GM12878 (cell line): ENCODE results near the gene RHNO1.

Experiments
- CHD2 ChIP-seq: IDR thresholded peaks from 2 replicates; pipeline ENCODE4 v1.6.1; 2011; ENCODE audit warnings: low read depth, low read length, improper control_type of control experiment, borderline replicate concordance
- FOXM1 ChIP-seq: IDR thresholded peaks from 2 replicates; pipeline ENCODE4 v1.6.1; 2012; ENCODE audit warnings: low read depth, mild to moderate bottlenecking, inconsistent platforms, low read length, moderate library complexity
- POLR2AphosphoS5 ChIP-seq: IDR thresholded peaks from 2 replicates; pipeline ENCODE4 v1.6.1; 2011; ENCODE audit warnings: mild to moderate bottlenecking, low read length, inconsistent platforms
- RAD21 ChIP-seq: IDR thresholded peaks from 2 replicates; pipeline ENCODE4 v1.6.1; 2011; ENCODE audit warnings: mild to moderate bottlenecking, low read depth, low read length, moderate library complexity; ENCODE audit not compliant: insufficient read depth
- RELA ChIP-seq: fragments of 450-650 bp; IDR thresholded peaks from 2 replicates; pipeline ENCODE4 v1.8.0; 2014; ENCODE audit warnings: borderline replicate concordance; ENCODE audit not compliant: partially characterized antibody
- RFX5 ChIP-seq: IDR thresholded peaks from 2 replicates; pipeline ENCODE4 v1.6.1; 2011; ENCODE audit warnings: low read depth, low read length, improper control_type of control experiment
- TCF12 ChIP-seq: IDR thresholded peaks from 2 replicates; pipeline ENCODE4 v1.6.1; 2011; ENCODE audit warnings: low read depth, mild to moderate bottlenecking, low read length
- TCF7 ChIP-seq: IDR thresholded peaks from 2 replicates; pipeline ENCODE4 v1.6.1; 2014; ENCODE audit warnings: antibody characterized with exemption, borderline replicate concordance
- YY1 ChIP-seq: IDR thresholded peaks from 2 replicates; pipeline ENCODE4 v1.6.1; 2011; ENCODE audit warnings: low read depth, mild to moderate bottlenecking, low read length
- TF ChIP-seq, protein P1 (sequence below): fragments of 450-650 bp; IDR thresholded peaks from 2 replicates; pipeline ENCODE4 v1.6.1; 2017; ENCODE audit warnings: mild to moderate bottlenecking, moderate library complexity
- TF ChIP-seq, protein P2 (sequence below), 3 experiments: IDR thresholded peaks in 2 of 3; conservative IDR thresholded peaks in 1 of 3; 2 replicates each; pipeline ENCODE4 v1.5.1; 2011; ENCODE audit warnings: low read depth in 3 of 3, low read length in 3 of 3, mild to moderate bottlenecking in 3 of 3, control low read depth in 2 of 3, moderate library complexity in 2 of 3, inconsistent platforms in 1 of 3, mixed read lengths in 1 of 3; ENCODE audit not compliant: control insufficient read depth in 2 of 3, insufficient read depth in 1 of 3; ENCODE audit errors: extremely low read depth in 1 of 3
- TF ChIP-seq, protein P3 (sequence below): fragments of 450-650 bp; IDR thresholded peaks from 2 replicates; pipeline ENCODE4 v1.6.1; 2017; ENCODE audit warnings: antibody characterized with exemption, mild to moderate bottlenecking, moderate library complexity
- TF ChIP-seq, protein P4 (sequence below): IDR thresholded peaks from 2 replicates; pipeline ENCODE4 v1.6.1; 2012; ENCODE audit warnings: mild to moderate bottlenecking, low read depth, low read length

DNA sequence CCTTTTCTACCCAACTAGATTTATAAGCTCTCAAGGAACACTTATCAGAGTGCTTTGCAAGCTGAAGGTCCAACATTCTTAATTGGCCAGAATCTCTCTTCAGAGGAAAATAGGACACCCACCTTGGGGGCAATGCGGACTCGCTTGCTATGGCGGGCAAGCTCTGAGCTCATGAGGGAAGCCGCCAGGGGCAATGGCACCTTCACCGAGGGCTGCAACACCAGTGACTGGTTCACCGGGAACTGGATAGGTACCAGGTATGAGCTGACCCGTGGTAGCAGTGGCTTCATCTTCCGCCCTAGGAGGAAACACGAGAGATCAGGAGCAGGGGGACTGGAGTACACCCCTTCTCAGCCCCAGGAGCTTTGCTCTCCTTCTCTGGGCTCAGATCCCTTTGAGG, 12.8 kb upstream of the RHNO1 start:
- TF ChIP-seq RELA (no peak), FOXM1 (no peak), RFX5 (no peak), YY1 (no peak), TCF7 (no peak), CHD2 (no peak), POLR2AphosphoS5 (no peak), TCF12 (no peak), RAD21 (no peak)
- TF ChIP-seq, protein P1, sequence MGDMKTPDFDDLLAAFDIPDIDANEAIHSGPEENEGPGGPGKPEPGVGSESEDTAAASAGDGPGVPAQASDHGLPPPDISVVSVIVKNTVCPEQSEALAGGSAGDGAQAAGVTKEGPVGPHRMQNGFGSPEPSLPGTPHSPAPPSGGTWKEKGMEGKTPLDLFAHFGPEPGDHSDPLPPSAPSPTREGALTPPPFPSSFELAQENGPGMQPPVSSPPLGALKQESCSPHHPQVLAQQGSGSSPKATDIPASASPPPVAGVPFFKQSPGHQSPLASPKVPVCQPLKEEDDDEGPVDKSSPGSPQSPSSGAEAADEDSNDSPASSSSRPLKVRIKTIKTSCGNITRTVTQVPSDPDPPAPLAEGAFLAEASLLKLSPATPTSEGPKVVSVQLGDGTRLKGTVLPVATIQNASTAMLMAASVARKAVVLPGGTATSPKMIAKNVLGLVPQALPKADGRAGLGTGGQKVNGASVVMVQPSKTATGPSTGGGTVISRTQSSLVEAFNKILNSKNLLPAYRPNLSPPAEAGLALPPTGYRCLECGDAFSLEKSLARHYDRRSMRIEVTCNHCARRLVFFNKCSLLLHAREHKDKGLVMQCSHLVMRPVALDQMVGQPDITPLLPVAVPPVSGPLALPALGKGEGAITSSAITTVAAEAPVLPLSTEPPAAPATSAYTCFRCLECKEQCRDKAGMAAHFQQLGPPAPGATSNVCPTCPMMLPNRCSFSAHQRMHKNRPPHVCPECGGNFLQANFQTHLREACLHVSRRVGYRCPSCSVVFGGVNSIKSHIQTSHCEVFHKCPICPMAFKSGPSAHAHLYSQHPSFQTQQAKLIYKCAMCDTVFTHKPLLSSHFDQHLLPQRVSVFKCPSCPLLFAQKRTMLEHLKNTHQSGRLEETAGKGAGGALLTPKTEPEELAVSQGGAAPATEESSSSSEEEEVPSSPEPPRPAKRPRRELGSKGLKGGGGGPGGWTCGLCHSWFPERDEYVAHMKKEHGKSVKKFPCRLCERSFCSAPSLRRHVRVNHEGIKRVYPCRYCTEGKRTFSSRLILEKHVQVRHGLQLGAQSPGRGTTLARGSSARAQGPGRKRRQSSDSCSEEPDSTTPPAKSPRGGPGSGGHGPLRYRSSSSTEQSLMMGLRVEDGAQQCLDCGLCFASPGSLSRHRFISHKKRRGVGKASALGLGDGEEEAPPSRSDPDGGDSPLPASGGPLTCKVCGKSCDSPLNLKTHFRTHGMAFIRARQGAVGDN = no peak
- TF ChIP-seq, protein P2, sequence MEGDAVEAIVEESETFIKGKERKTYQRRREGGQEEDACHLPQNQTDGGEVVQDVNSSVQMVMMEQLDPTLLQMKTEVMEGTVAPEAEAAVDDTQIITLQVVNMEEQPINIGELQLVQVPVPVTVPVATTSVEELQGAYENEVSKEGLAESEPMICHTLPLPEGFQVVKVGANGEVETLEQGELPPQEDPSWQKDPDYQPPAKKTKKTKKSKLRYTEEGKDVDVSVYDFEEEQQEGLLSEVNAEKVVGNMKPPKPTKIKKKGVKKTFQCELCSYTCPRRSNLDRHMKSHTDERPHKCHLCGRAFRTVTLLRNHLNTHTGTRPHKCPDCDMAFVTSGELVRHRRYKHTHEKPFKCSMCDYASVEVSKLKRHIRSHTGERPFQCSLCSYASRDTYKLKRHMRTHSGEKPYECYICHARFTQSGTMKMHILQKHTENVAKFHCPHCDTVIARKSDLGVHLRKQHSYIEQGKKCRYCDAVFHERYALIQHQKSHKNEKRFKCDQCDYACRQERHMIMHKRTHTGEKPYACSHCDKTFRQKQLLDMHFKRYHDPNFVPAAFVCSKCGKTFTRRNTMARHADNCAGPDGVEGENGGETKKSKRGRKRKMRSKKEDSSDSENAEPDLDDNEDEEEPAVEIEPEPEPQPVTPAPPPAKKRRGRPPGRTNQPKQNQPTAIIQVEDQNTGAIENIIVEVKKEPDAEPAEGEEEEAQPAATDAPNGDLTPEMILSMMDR (IDR thresholded peaks at IDR 0.05 in 2 of 3, conservative IDR thresholded peaks at IDR 0.05 in 1 of 3; ENCODE audit: control insufficient read depth in 2 of 3, extremely low read depth in 1 of 3, insufficient read depth in 1 of 3, low read depth in 3 of 3, low read length in 3 of 3) = no peak
- TF ChIP-seq, protein P3, sequence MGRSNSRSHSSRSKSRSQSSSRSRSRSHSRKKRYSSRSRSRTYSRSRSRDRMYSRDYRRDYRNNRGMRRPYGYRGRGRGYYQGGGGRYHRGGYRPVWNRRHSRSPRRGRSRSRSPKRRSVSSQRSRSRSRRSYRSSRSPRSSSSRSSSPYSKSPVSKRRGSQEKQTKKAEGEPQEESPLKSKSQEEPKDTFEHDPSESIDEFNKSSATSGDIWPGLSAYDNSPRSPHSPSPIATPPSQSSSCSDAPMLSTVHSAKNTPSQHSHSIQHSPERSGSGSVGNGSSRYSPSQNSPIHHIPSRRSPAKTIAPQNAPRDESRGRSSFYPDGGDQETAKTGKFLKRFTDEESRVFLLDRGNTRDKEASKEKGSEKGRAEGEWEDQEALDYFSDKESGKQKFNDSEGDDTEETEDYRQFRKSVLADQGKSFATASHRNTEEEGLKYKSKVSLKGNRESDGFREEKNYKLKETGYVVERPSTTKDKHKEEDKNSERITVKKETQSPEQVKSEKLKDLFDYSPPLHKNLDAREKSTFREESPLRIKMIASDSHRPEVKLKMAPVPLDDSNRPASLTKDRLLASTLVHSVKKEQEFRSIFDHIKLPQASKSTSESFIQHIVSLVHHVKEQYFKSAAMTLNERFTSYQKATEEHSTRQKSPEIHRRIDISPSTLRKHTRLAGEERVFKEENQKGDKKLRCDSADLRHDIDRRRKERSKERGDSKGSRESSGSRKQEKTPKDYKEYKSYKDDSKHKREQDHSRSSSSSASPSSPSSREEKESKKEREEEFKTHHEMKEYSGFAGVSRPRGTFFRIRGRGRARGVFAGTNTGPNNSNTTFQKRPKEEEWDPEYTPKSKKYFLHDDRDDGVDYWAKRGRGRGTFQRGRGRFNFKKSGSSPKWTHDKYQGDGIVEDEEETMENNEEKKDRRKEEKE = no peak
- TF ChIP-seq, protein P4, sequence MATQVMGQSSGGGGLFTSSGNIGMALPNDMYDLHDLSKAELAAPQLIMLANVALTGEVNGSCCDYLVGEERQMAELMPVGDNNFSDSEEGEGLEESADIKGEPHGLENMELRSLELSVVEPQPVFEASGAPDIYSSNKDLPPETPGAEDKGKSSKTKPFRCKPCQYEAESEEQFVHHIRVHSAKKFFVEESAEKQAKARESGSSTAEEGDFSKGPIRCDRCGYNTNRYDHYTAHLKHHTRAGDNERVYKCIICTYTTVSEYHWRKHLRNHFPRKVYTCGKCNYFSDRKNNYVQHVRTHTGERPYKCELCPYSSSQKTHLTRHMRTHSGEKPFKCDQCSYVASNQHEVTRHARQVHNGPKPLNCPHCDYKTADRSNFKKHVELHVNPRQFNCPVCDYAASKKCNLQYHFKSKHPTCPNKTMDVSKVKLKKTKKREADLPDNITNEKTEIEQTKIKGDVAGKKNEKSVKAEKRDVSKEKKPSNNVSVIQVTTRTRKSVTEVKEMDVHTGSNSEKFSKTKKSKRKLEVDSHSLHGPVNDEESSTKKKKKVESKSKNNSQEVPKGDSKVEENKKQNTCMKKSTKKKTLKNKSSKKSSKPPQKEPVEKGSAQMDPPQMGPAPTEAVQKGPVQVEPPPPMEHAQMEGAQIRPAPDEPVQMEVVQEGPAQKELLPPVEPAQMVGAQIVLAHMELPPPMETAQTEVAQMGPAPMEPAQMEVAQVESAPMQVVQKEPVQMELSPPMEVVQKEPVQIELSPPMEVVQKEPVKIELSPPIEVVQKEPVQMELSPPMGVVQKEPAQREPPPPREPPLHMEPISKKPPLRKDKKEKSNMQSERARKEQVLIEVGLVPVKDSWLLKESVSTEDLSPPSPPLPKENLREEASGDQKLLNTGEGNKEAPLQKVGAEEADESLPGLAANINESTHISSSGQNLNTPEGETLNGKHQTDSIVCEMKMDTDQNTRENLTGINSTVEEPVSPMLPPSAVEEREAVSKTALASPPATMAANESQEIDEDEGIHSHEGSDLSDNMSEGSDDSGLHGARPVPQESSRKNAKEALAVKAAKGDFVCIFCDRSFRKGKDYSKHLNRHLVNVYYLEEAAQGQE = no peak
